Activated T-helper 2 cell treated with anti-CD3 and anti-CD28 coated beads, Interferon-gamma antibody, Interleukin-2, Interleukin-4, amounts not matched to agents 10 μg/mL and 5 μg/mL and 100 μg/mL, durations not matched to agents 14 hours and 24 hours and 36 hours (primary cell): ENCODE measurements around the gene RNPEPL1. TPM values are rescaled to one million over a fixed set of nuclear protein-coding genes. Genes with fewer than 3 reads are reported as not detected.

Experiments
- DNase-seq: peaks from one replicate; pipeline ENCODE4 v3.0.0; 2021; ENCODE audit warnings: low spot score
- H3K27ac Mint-ChIP-seq: one replicate; pipeline ENCODE4 v1.8.0; 2021; ENCODE audit warnings: mixed read lengths
- H3K27me3 Mint-ChIP-seq: one replicate; pipeline ENCODE4 v1.8.0; 2021; ENCODE audit warnings: low read depth, mixed read lengths
- H3K36me3 Mint-ChIP-seq: one replicate; pipeline ENCODE4 v1.8.0; 2021; ENCODE audit warnings: low read depth, mixed read lengths
- H3K4me1 Mint-ChIP-seq: one replicate; pipeline ENCODE4 v1.8.0; 2021; ENCODE audit warnings: low read depth, mixed read lengths
- H3K4me3 Mint-ChIP-seq: one replicate; pipeline ENCODE4 v1.8.0; 2021; ENCODE audit warnings: low read depth, mild to moderate bottlenecking, moderate library complexity, mixed read lengths
- H3K9me3 Mint-ChIP-seq: one replicate; pipeline ENCODE4 v1.8.0; 2021; ENCODE audit warnings: mixed read lengths
- intact Hi-C: fragments of 100-400 bp; cut with micrococcal nuclease; formaldehyde crosslinking; loops from one replicate; pipeline ENCODE4 v1.15.1; 2023
- total RNA-seq: library from RNA; stranded (reverse); gene quantifications from 2 replicates; pipeline ENCODE4 v1.2.3, GENCODE V29; 2022

Gene RNPEPL1
- total RNA-seq, 1 donor from 2014 or later = 71.3 TPM

DNA sequence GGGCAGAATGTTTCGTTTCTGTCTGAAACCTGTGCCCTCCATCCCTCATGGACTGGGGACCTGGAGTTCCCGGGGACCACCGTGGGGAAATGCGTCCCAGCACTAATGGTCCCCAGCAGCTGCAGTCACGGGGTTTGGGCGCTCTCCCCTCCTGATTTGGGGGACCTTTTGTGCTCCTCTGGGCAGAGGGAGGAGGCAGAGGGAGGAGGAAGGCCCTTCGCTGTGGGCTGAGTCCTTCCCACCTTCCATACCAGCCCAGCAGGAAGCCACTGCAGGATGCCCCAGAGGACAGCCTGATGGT is 60.2 kb downstream of the RNPEPL1 start:
- intact Hi-C loops = no loop called here
- Mint-ChIP-seq H3K4me1 (peaks cover 23% of the 10 kb centered on the region), H3K27me3 (no peaks in the 10 kb centered on the region), H3K27ac (no peak overlapping the region), H3K36me3 (peaks cover 34% of the 10 kb centered on the region), H3K9me3 (peaks cover 15% of the 10 kb centered on the region), H3K4me3 (no peak overlapping the region)
- DNase-seq = no peak

DNA sequence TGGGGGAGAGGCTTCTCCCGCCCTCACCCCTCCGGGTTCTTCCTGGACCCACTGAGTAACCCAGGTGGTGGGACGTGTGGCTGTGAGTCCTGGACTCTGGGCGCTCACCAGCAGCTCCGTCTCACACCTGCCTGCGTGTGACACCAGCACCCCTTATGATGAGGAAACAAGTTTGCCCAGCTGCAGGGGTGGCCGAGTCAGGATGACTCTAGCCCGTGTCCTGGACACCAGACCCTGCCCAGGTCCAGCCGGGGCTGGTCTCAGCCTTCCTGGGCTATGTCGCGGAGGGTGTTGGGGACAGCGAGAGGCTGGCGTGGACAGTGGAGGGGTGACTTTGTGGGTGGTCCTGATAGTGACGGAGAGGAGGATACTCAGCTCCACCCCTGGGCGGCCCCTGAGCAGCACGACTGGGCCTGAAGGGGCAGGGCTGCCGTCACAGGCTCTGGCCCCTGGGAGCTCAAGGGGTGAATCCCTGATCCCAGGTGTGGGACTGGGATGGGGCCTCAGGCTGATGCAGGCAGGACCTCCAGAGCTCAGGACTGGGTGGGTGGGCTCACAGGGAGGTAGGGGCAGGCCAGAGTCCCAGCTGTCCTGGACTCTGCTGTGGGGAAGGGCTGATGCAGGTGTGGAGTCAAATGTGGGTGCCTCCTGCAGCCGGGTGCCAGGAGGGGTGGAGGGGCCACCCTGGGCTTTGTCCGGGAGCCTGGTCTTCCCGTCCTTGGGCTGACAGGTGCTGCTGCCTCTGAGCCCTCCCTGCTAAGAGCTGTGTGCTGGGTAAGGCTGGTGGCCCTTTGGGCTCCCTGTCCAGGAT is 60.7 kb downstream of the RNPEPL1 start:
- intact Hi-C loops = no loop called here
- no peak for DNase-seq
- H3K9me3 Mint-ChIP-seq = peaks cover 20% of the 10 kb centered on the region
- H3K27ac Mint-ChIP-seq = no peak overlapping the region
- no peaks in the 10 kb centered on the region for H3K27me3 Mint-ChIP-seq
- H3K36me3 Mint-ChIP-seq = peaks cover 39% of the 10 kb centered on the region
- no peak overlapping the region for H3K4me3 Mint-ChIP-seq
- peaks cover 22% of the 10 kb centered on the region for H3K4me1 Mint-ChIP-seq

DNA sequence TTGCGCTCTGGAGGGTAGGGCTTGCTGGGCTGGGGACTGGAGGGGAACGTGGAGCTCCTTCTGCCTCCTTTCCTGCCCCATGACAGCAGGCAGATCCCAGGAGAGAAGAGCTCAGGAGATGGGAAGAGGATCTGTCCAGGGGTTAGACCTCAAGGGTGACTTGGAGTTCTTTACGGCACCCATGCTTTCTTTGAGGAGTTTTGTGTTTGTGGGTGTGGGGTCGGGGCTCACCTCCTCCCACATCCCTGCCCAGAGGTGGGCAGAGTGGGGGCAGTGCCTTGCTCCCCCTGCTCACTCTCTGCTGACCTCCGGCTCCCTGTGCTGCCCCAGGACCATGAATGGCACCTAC is 61.3 kb downstream of the RNPEPL1 start:
- Mint-ChIP-seq H3K4me1 (peaks cover 16% of the 10 kb centered on the region), H3K27ac (peak overlapping the region; percentile 28), H3K36me3 (peaks cover 45% of the 10 kb centered on the region), H3K27me3 (no peaks in the 10 kb centered on the region), H3K9me3 (peaks cover 26% of the 10 kb centered on the region), H3K4me3 (no peak overlapping the region)
- intact Hi-C loops = no loop called here
- no peak for DNase-seq

DNA sequence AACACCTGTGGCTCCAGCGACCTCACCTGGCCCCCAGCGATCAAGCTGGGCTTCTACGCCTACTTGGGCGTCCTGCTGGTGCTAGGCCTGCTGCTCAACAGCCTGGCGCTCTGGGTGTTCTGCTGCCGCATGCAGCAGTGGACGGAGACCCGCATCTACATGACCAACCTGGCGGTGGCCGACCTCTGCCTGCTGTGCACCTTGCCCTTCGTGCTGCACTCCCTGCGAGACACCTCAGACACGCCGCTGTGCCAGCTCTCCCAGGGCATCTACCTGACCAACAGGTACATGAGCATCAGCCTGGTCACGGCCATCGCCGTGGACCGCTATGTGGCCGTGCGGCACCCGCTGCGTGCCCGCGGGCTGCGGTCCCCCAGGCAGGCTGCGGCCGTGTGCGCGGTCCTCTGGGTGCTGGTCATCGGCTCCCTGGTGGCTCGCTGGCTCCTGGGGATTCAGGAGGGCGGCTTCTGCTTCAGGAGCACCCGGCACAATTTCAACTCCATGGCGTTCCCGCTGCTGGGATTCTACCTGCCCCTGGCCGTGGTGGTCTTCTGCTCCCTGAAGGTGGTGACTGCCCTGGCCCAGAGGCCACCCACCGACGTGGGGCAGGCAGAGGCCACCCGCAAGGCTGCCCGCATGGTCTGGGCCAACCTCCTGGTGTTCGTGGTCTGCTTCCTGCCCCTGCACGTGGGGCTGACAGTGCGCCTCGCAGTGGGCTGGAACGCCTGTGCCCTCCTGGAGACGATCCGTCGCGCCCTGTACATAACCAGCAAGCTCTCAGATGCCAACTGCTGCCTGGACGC is 61.9 kb downstream of the RNPEPL1 start:
- Mint-ChIP-seq H3K4me3 (no peak overlapping the region), H3K9me3 (peaks cover 31% of the 10 kb centered on the region), H3K4me1 (peaks cover 10% of the 10 kb centered on the region), H3K27me3 (no peaks in the 10 kb centered on the region), H3K27ac (peak overlapping the region; percentile 28), H3K36me3 (peaks cover 49% of the 10 kb centered on the region)
- no peak for DNase-seq
- intact Hi-C loops = no loop called here

Other genes starting within 250 kb of the RNPEPL1 start
- 21.9 and 25.6 TPM in 2 replicates for gene GPC1, start 132.8 kb upstream of the RNPEPL1 start, total RNA-seq
- 23.7 and 25.1 TPM in 2 replicates for gene ANKMY1, start 10.5 kb upstream of the RNPEPL1 start, total RNA-seq
- gene DUSP28, start 8.1 kb upstream of the RNPEPL1 start, total RNA-seq = 4.8 and 6.5 TPM in 2 replicates
- gene CAPN10, start 18.2 kb downstream of the RNPEPL1 start, total RNA-seq = 49.6 and 51.1 TPM in 2 replicates
- 24.9 and 27.4 TPM in 2 replicates for gene GPR35, start 57.0 kb downstream of the RNPEPL1 start, total RNA-seq
- gene AQP12B, start 114.4 kb downstream of the RNPEPL1 start, total RNA-seq = not detected in 2 replicates
- gene AQP12A, start 123.4 kb downstream of the RNPEPL1 start, total RNA-seq = not detected in 2 replicates